ENCODE results near the gene CDON.
"Not testable (repeated sequence)": the region's sequence is repeated elsewhere in the genome, so short reads cannot be mapped to it uniquely, and the experiment has no call there.

CDON gene

DNA sequence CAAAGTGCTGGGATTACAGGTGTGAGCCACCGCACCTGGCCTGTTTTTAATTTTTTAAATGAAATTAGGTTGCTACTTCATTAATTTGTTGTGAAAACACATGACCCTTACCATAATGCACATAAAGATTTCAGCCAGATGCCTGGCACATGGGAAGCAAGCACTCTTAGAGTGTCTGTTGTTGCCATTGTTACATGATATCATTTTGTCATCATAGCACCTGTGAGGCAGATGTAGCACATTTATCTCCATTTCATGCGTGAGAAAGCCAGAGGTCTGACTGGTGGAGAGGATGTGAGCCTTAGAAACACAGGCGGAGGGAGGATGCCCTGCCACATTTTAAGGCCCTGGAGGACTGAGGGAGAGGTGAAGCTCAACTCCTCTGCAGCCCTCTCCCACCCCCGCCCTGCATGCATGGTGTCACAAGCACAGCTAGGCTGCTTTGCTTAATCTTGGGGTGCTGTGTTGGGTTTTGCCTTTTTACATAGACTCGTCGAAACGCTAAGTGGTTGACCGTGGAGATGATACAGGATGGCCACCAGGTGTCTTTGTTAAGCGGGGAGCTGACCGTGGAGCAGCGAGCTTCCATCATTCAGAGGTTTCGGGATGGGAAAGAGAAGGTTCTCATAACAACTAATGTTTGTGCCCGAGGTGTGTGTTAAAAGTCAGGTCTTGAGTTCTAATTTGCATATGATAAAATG, 144.4 kb downstream of the CDON start:
- no peak for DNase-seq

DNA sequence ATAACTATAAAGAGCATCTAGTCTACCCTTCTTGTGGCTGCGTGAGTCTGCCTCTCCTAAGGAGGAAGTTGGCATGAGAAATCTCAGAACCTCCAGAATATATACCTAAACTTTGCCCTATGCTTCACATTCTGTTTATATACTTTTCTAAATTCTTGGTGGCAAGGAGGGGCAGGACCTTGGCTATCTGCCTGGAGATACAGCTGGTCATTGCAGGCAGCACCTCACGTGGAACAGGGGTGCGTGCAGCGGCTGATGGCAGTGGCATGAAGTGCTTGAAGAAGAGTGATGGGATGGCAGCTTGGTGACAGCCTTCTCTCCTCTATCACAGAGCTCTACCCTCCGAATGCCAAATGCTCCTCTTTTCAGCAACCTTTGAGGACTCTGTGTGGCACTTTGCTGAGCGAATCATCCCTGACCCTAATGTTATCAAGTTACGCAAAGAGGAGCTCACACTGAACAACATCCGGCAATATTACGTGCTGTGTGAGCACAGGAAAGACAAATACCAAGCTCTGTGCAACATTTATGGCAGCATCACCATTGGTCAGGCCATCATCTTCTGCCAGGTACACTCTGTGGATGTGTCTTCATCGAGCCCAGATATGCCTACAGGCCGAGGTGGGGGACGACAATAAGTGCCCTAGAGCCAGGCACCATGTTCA, 145.9 kb downstream of the CDON start:
- DNase-seq = no peak

DNA sequence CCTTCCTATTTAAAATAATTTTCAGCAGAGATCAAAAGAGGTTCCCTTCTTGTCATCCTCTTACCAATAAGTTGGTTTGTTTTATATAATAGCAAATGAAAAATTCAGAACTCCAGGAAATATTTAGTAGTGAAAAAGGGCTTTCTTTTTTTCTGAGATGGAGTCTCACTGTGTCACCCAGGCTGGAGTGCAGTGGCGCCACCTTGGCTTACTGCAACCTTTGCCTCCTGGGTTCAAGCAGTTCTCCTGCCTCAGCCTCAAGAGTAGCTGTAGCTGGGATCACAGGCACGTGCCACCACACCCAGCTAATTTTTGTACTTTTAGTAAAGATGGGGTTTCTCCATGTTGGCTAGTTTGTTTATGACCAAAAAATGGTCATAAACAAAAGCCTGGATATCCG, 148.1 kb downstream of the CDON start:
- DNase-seq = not testable (repeated sequence)

DNA sequence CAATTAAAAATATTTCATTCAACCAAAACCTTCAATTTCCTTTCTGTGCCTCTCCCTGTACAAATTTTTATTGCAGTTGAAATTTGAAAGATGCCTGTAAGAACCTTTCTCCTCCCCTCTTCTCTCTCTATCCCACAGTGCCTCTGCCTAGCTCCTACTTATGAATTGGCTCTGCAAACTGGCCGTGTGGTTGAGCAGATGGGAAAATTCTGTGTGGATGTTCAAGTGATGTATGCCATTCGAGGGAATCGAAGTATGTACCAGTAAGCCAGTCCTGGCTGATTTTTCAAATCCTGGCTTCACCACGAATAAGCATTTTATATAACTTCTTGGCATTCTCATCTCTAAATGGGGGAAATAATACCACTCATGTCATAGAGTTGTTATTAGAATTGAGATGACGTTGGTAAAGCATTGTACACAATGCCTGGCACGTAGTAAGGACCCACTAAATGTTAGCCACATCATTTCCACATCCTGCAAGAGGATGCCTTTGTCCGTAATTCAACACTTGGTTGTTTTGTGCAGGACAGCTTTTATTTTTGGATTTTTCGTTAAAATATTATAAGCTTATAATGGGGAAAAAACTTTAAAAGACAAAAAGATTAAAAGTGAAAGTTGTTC, 152.3 kb downstream of the CDON start:
- DNase-seq = no peak
